HFF-Myc (cell line): Measurements from ENCODE around the gene SH3RF1.
"Not testable (repeated sequence)": the region's sequence is repeated elsewhere in the genome, so short reads cannot be mapped to it uniquely, and the experiment has no call there.

Source experiments
- DNase-seq: peaks from one replicate; pipeline ENCODE4 v3.0.0-alpha.2; 2011; ENCODE audit warnings: low read depth; ENCODE audit errors: extremely low read depth
- H3K4me3 ChIP-seq: replicated peaks from 2 replicates; pipeline ENCODE4 v1.5.1; 2011; ENCODE audit warnings: low read depth, mild to moderate bottlenecking, control low read depth, low read length
- TF ChIP-seq, protein P1 (sequence below): IDR thresholded peaks from 2 replicates; pipeline ENCODE4 v1.5.1; 2012; ENCODE audit warnings: mild to moderate bottlenecking, low read depth, low read length, control low read depth; ENCODE audit errors: missing control alignments

SH3RF1 gene

GRCh38 chr4:169179609-169180521, 90.9 kb downstream of the SH3RF1 start:
- TF ChIP-seq, protein P1, sequence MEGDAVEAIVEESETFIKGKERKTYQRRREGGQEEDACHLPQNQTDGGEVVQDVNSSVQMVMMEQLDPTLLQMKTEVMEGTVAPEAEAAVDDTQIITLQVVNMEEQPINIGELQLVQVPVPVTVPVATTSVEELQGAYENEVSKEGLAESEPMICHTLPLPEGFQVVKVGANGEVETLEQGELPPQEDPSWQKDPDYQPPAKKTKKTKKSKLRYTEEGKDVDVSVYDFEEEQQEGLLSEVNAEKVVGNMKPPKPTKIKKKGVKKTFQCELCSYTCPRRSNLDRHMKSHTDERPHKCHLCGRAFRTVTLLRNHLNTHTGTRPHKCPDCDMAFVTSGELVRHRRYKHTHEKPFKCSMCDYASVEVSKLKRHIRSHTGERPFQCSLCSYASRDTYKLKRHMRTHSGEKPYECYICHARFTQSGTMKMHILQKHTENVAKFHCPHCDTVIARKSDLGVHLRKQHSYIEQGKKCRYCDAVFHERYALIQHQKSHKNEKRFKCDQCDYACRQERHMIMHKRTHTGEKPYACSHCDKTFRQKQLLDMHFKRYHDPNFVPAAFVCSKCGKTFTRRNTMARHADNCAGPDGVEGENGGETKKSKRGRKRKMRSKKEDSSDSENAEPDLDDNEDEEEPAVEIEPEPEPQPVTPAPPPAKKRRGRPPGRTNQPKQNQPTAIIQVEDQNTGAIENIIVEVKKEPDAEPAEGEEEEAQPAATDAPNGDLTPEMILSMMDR, result no peak
- DNase-seq, result no peak
- H3K4me3 ChIP-seq, result no peak overlapping the region

DNA sequence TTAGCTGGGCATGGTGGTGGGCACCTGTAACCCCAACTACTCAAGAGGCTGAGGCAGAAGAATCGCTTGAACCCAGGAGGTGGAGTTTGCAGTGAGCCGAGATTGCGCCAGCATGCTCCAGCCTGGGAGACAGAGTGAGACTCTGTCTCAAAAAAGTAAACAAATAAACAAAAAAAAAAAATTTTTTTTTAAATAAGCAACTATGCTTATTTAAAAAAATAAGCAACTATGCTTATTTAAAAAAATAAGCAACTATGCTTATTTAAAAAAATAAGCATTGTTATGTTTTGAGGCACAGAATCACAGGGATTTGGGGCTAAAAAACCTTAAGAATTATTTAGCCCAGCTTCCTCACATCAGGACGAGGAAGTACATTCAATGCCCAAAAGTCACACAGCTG, 92.7 kb downstream of the SH3RF1 start:
- not testable (repeated sequence) for DNase-seq, H3K4me3 ChIP-seq

GRCh38 chr4:169175476-169175875, 95.3 kb downstream of the SH3RF1 start:
- no peak for DNase-seq
- TF ChIP-seq, protein P1, result no peak
- H3K4me3 ChIP-seq, result no peak overlapping the region

- no peak for DNase-seq
- H3K4me3 ChIP-seq, result no peak overlapping the region
- TF ChIP-seq, protein P1, result no peak
Observed at GRCh38 chr4:169175035-169175434, 95.7 kb downstream of the SH3RF1 start.

GRCh38 chr4:169174247-169174646, 96.5 kb downstream of the SH3RF1 start:
- no peak for DNase-seq
- TF ChIP-seq, protein P1, result no peak
- no peak overlapping the region for H3K4me3 ChIP-seq

- TF ChIP-seq, protein P1, result no peak
- H3K4me3 ChIP-seq, result no peak overlapping the region
- no peak for DNase-seq
Observed at GRCh38 chr4:169167957-169168858, 102.5 kb downstream of the SH3RF1 start.
